ENCODE data around the gene MLLT3.

GRCh38 chr9:20540169-20540863 lies 82.0 kb downstream of the MLLT3 start:
- TF ChIP-seq CTCF (IDR thresholded peaks at IDR 0.05): no peak
- TF ChIP-seq POLR2A (IDR thresholded peaks at IDR 0.05): no peak

Data from Peyer's patch (tissue), 4 donors.